ENCODE results near the gene SIPA1L3.

Gene SIPA1L3

DNA sequence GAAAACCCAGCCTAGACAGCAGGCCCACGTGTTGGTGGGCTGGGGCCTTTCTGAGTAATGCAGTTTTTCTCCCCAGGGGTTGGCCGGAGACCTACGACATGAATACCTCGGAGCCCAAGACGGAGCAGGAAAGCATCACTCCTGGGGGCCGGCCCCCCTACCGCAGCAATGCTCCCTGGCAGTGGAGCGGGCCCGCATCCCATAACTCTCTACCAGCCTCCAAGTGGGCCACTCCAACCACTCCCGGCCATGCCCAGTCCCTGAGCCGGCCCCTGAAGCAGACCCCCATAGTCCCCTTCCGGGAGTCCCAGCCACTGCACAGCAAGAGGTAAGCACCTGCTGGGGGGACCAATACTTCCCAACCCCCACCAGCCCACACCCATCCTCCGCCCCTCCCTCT lies 234.1 kb downstream of the SIPA1L3 start:
- Histone ChIP-seq H3K27ac (ENCODE audit: low read depth, low read length, severe bottlenecking) (no peak overlapping the region), H3K4me1 (ENCODE audit: control insufficient read depth, insufficient read depth, low read length, poor library complexity, severe bottlenecking) (no peaks in the 10 kb centered on the region), H3K36me3 (ENCODE audit: control insufficient read depth, insufficient read depth, low read length) (peaks cover 7% of the 10 kb centered on the region), H3K4me3 (ENCODE audit: extremely low read depth, insufficient read depth, low read length, poor library complexity, severe bottlenecking) (no peak overlapping the region), H3K9me3 (ENCODE audit: control insufficient read depth, low read length) (no peaks in the 10 kb centered on the region)
- WGBS, 2 experiments (ENCODE audit: insufficient coverage in 2 of 2): 92 to 98% methylated on average over 10 to 13 of the region's 13 CpGs

DNA sequence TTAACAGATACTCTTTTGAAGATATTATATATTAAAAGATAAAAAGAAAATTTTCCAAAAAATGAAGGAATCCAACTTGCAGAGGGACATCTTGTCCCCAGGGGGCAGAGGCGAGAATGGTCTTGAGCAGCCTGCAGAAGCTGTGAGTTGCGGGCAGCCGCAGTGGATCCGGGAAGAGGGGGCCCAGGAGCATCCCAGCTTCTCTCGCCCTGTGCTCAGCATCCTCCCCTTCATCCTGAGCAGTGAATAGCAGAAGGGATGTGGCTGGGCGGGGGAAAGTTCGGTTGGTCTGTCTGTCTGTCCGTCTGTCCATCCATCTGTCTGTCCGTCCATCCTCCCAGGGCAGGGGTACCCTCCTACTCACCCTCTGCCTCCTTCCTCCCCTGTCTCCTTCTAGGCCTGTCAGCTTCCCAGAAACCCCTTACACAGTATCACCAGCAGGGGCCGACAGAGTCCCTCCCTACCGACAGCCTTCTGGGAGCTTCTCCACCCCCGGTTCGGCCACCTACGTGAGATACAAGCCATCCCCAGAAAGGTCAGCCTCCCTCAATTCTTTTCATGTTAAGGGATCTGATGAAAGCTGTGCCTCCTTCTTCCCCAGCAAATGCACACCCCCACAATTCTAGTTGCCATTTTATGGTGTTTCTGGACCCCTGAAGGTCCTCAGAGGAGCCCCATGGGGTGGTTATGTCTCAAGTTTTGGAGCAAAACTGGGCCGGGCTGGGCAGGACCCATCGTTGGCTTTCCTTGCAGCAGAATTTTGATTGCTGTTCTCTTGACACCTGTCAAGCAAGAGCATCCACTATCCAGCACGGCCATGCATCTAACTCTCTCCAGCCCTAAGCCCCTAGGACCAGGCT lies 235.4 kb downstream of the SIPA1L3 start:
- WGBS, 2 experiments (ENCODE audit: insufficient coverage in 2 of 2): 51 to 75% methylated on average over 7 to 13 of the region's 17 CpGs
- no peak overlapping the region for H3K4me3 ChIP-seq (ENCODE audit: extremely low read depth, insufficient read depth, low read length, poor library complexity, severe bottlenecking)
- no peak overlapping the region for H3K27ac ChIP-seq (ENCODE audit: low read depth, low read length, severe bottlenecking)
- no peaks in the 10 kb centered on the region for H3K4me1 ChIP-seq (ENCODE audit: control insufficient read depth, insufficient read depth, low read length, poor library complexity, severe bottlenecking)
- no peaks in the 10 kb centered on the region for H3K9me3 ChIP-seq (ENCODE audit: control insufficient read depth, low read length)
- H3K36me3 ChIP-seq (ENCODE audit: control insufficient read depth, insufficient read depth, low read length): peaks cover 7% of the 10 kb centered on the region

DNA sequence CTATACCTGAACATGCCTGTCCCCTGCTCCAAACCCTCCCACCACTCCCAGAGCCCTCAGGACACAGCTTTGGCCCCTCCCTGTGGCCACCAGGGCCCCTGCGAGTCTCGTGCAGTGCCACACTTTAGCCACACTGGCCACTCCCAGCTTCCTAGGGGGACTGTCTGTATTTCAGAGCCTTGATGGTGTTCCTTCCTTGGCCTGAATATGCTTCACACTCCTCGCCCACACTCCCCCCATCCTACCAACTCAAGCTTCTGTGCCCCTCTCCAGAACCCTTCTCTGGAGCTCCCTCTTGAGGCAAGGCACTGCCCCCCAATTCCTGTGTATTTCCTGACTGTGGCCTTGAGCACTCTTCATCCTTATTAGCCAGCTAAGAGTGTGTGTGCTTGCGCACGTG lies 236.8 kb downstream of the SIPA1L3 start:
- no peak overlapping the region for H3K4me3 ChIP-seq (ENCODE audit: extremely low read depth, insufficient read depth, low read length, poor library complexity, severe bottlenecking)
- WGBS, 2 experiments (ENCODE audit: insufficient coverage in 2 of 2): 86 to 87% methylated on average over 3 to 5 of the region's 5 CpGs
- H3K27ac ChIP-seq (ENCODE audit: low read depth, low read length, severe bottlenecking): no peak overlapping the region
- no peaks in the 10 kb centered on the region for H3K9me3 ChIP-seq (ENCODE audit: control insufficient read depth, low read length)
- H3K4me1 ChIP-seq (ENCODE audit: control insufficient read depth, insufficient read depth, low read length, poor library complexity, severe bottlenecking): no peaks in the 10 kb centered on the region
- H3K36me3 ChIP-seq (ENCODE audit: control insufficient read depth, insufficient read depth, low read length): peaks cover 7% of the 10 kb centered on the region

DNA sequence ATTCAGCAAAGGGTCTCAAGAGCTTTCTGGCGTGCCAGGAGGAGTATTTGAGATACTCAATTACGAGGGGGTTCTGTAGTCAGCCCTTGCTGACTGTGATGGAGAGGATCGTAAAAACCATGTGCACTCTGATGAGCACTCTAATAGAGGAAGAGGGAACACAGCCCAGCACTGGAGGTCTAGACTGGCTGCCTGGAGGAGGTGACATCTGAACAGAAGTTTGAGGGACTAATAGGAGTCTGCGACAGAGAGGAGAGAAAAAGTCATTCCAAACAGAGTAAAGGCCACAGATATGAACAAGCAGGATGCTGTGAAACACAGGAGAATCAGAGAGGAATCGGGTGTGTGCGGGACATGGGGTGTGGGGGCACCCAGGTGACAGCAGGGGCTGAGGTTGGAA lies 237.7 kb downstream of the SIPA1L3 start:
- H3K9me3 ChIP-seq (ENCODE audit: control insufficient read depth, low read length): no peaks in the 10 kb centered on the region
- no peak overlapping the region for H3K27ac ChIP-seq (ENCODE audit: low read depth, low read length, severe bottlenecking)
- H3K4me1 ChIP-seq (ENCODE audit: control insufficient read depth, insufficient read depth, low read length, poor library complexity, severe bottlenecking): no peaks in the 10 kb centered on the region
- peaks cover 7% of the 10 kb centered on the region for H3K36me3 ChIP-seq (ENCODE audit: control insufficient read depth, insufficient read depth, low read length)
- no peak overlapping the region for H3K4me3 ChIP-seq (ENCODE audit: extremely low read depth, insufficient read depth, low read length, poor library complexity, severe bottlenecking)
- WGBS, 2 experiments (ENCODE audit: insufficient coverage in 2 of 2): 93 to 98% methylated on average over 5 of the region's 6 CpGs

DNA sequence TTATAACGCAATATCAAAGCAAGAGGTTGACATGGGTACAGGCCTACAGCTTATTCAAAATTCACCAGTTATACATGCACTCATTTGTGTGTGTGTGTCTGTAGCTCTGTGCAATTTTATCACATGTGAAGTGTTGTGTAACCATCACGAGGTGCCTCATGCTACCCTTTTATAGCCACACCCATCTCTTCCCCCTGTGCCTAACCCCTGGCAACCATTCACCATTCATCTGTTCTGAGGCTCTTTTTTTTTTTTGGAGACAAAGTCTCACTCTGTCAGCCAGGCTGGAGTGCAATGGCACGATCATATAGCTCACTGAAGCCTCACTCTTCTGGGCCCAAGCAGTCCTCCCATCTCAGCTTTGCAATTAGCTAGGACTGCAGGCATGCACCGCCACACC lies 238.6 kb downstream of the SIPA1L3 start:
- no peaks in the 10 kb centered on the region for H3K9me3 ChIP-seq (ENCODE audit: control insufficient read depth, low read length)
- 69 to 92% methylated on average over 3 of the region's 4 CpGs for WGBS, 2 experiments (ENCODE audit: insufficient coverage in 2 of 2)
- peaks cover 7% of the 10 kb centered on the region for H3K36me3 ChIP-seq (ENCODE audit: control insufficient read depth, insufficient read depth, low read length)
- no peak overlapping the region for H3K4me3 ChIP-seq (ENCODE audit: extremely low read depth, insufficient read depth, low read length, poor library complexity, severe bottlenecking)
- no peaks in the 10 kb centered on the region for H3K4me1 ChIP-seq (ENCODE audit: control insufficient read depth, insufficient read depth, low read length, poor library complexity, severe bottlenecking)
- no peak overlapping the region for H3K27ac ChIP-seq (ENCODE audit: low read depth, low read length, severe bottlenecking)

DNA sequence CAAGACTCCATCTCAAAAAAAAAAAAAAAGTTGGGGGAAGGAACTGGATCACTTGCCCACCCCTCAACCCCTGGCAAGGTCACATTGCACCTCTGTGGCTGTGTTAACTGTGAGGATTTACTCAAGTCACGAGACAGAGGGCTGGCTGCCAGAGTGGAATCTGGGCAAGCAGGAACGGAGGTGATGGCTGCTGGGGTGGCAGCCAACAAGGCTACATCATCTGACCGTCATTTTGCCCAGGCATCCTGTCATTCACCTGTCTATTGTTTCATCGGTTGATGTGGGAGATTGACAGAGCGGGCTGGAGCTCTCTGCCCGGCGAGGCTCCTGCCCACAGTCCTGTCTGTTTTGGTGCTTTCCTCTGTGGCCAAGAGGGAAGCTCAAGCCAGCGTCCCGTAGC lies 241.3 kb downstream of the SIPA1L3 start:
- Histone ChIP-seq H3K9me3 (ENCODE audit: control insufficient read depth, low read length) (no peaks in the 10 kb centered on the region), H3K4me3 (ENCODE audit: extremely low read depth, insufficient read depth, low read length, poor library complexity, severe bottlenecking) (no peak overlapping the region), H3K27ac (ENCODE audit: low read depth, low read length, severe bottlenecking) (no peak overlapping the region), H3K4me1 (ENCODE audit: control insufficient read depth, insufficient read depth, low read length, poor library complexity, severe bottlenecking) (no peaks in the 10 kb centered on the region), H3K36me3 (ENCODE audit: control insufficient read depth, insufficient read depth, low read length) (peaks cover 18% of the 10 kb centered on the region)
- 94 to 98% methylated on average over 7 to 9 of the region's 9 CpGs for WGBS, 2 experiments (ENCODE audit: insufficient coverage in 2 of 2)

DNA sequence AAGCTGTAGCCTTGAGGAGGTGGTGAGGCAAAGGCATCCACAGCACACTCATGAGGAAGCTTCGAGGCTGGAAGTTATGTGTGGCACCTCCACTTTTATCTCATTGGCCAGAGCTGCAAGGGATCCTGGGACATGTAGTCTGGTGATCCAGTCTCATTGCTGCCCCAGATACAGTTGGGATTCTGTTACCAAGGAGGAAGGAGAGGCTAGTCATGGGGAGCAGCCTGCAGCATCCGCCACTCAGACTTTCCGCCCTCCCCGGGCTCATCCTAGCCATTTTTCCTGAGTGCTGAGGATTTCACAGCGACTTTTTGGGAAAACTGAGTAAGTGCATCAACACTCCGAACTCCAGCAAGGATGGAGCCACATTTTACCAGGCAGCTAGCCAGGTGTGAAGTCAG lies 242.7 kb downstream of the SIPA1L3 start:
- Histone ChIP-seq H3K4me3 (ENCODE audit: extremely low read depth, insufficient read depth, low read length, poor library complexity, severe bottlenecking) (no peak overlapping the region), H3K27ac (ENCODE audit: low read depth, low read length, severe bottlenecking) (no peak overlapping the region), H3K4me1 (ENCODE audit: control insufficient read depth, insufficient read depth, low read length, poor library complexity, severe bottlenecking) (no peaks in the 10 kb centered on the region), H3K9me3 (ENCODE audit: control insufficient read depth, low read length) (no peaks in the 10 kb centered on the region), H3K36me3 (ENCODE audit: control insufficient read depth, insufficient read depth, low read length) (peaks cover 23% of the 10 kb centered on the region)
- 89 to 94% methylated on average over 3 to 6 of the region's 6 CpGs for WGBS, 2 experiments (ENCODE audit: insufficient coverage in 2 of 2)

DNA sequence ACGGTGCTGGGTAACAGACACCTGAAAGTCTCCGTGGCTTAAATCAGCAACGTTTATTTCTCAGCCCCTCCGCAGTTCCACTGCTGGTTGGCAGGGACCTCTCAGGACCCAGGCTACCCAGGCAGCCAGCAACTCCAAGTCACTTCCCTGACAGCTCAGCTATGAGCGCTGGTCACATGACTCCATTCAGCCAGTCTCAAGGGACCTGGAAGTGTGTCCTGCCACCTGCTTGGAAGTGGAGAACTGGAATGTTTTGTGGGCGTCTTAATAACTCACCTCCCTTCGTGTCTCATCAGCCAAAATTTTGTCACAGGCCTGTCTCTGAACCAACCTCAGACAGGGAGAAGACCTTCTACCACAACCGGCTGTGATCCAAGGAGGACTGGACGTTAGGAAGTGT lies 244.2 kb downstream of the SIPA1L3 start:
- 90 to 91% methylated on average over 7 to 9 of the region's 9 CpGs for WGBS, 2 experiments (ENCODE audit: insufficient coverage in 2 of 2)
- no peak overlapping the region for H3K27ac ChIP-seq (ENCODE audit: low read depth, low read length, severe bottlenecking)
- H3K36me3 ChIP-seq (ENCODE audit: control insufficient read depth, insufficient read depth, low read length): peaks cover 18% of the 10 kb centered on the region
- H3K4me1 ChIP-seq (ENCODE audit: control insufficient read depth, insufficient read depth, low read length, poor library complexity, severe bottlenecking): no peaks in the 10 kb centered on the region
- H3K4me3 ChIP-seq (ENCODE audit: extremely low read depth, insufficient read depth, low read length, poor library complexity, severe bottlenecking): no peak overlapping the region
- no peaks in the 10 kb centered on the region for H3K9me3 ChIP-seq (ENCODE audit: control insufficient read depth, low read length)

DNA sequence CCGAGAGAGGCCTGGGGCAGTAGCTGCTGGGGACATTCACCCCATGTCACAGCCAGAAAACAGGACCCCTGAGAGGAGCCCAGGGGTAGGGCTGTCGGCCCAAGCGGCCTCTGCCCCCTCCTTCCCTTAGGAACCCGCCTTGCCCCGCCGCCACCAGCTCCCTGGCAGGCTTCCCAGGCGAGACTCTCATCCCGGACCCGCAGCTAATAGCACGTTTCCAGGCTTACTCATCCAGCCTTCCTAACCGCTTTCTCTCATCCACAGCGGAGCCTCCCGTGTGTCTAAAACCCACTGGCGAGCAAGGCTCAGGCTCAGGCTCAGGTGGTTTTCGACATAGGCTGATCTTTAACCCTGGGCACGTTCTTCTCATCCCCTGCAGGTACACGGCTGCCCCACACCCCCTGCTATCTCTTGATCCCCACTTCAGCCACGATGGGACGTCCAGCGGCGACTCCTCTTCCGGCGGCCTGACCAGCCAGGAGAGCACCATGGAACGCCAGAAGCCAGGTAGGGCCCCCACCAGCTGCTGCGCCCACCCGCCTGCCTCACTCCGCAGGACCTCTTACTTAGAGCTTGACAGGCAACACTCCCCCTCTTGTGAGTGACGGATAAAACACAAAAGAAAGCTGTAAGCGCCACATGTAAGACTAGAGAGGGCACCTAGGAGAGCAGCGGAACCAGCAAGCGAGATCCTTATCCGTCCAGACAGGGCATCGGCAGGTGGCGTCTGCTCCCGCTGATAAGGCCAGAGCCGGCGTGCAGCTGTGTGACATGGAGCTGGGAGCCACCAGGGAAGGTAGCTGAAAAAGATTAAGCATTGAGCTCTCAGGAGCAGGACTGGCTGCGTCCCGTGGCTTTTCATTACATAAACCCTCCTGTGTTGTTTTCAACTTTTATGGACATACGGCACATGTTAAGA lies 245.7 kb downstream of the SIPA1L3 start:
- peaks cover 18% of the 10 kb centered on the region for H3K36me3 ChIP-seq (ENCODE audit: control insufficient read depth, insufficient read depth, low read length)
- no peaks in the 10 kb centered on the region for H3K4me1 ChIP-seq (ENCODE audit: control insufficient read depth, insufficient read depth, low read length, poor library complexity, severe bottlenecking)
- H3K9me3 ChIP-seq (ENCODE audit: control insufficient read depth, low read length): no peaks in the 10 kb centered on the region
- no peak overlapping the region for H3K4me3 ChIP-seq (ENCODE audit: extremely low read depth, insufficient read depth, low read length, poor library complexity, severe bottlenecking)
- 92 to 93% methylated on average over 39 to 40 of the region's 40 CpGs for WGBS, 2 experiments (ENCODE audit: insufficient coverage in 2 of 2)
- no peak overlapping the region for H3K27ac ChIP-seq (ENCODE audit: low read depth, low read length, severe bottlenecking)

DNA sequence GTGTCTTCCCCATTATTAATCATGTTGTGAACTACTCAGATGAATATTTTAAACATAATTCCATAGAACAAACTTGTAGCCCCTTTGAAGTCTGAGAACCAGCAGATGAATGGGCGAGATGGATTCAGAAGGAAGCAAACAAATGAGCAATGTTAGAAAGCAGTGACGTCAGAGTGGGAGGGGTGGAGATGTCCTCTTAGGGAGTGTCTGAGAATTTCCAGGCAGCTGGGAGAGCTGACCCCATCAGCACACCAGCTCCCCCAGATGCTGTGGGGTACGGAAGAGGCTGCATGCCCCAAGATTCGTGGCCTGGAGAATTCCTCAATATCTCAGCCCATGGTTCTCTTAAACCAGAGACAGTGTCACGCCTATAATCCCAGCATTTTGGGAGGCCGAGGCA lies 248.4 kb downstream of the SIPA1L3 start:
- Histone ChIP-seq H3K36me3 (ENCODE audit: control insufficient read depth, insufficient read depth, low read length) (peaks cover 15% of the 10 kb centered on the region), H3K4me1 (ENCODE audit: control insufficient read depth, insufficient read depth, low read length, poor library complexity, severe bottlenecking) (no peaks in the 10 kb centered on the region), H3K9me3 (ENCODE audit: control insufficient read depth, low read length) (no peaks in the 10 kb centered on the region), H3K27ac (ENCODE audit: low read depth, low read length, severe bottlenecking) (no peak overlapping the region), H3K4me3 (ENCODE audit: extremely low read depth, insufficient read depth, low read length, poor library complexity, severe bottlenecking) (no peak overlapping the region)
- 90 to 93% methylated on average over 5 to 6 of the region's 6 CpGs for WGBS, 2 experiments (ENCODE audit: insufficient coverage in 2 of 2)
